DND-41 (cell line): ENCODE data around the gene PRG2.

Source experiments
- ATAC-seq: fragments of 200-7000 bp; cut with Tn5 transposase; 3 replicates; pipeline ENCODE4 v1.9.1; 2021; ENCODE audit warnings: low read depth; ENCODE audit not compliant: insufficient read depth
- DNase-seq: peaks from one replicate; pipeline ENCODE4 v3.0.0-alpha.2; 2020
- H2AFZ ChIP-seq: 2 replicates; pipeline ENCODE4 v1.6.0; 2012; ENCODE audit warnings: low read depth, low read length
- H3K27ac ChIP-seq: 2 replicates; pipeline ENCODE4 v1.5.1; 2012; ENCODE audit warnings: low read length, inconsistent platforms
- H3K27me3 ChIP-seq: fragments of 200-600 bp; sonication (generic); 2 replicates; pipeline ENCODE4 v1.6.0; 2012; ENCODE audit warnings: low read length, mild to moderate bottlenecking, inconsistent platforms; ENCODE audit not compliant: insufficient read depth, poor library complexity
- H3K36me3 ChIP-seq: 2 replicates; pipeline ENCODE4 v1.5.1; 2012; ENCODE audit warnings: low read length, inconsistent platforms; ENCODE audit not compliant: insufficient read depth
- H3K4me1 ChIP-seq: 2 replicates; pipeline ENCODE4 v1.5.1; 2012; ENCODE audit warnings: mild to moderate bottlenecking, low read length; ENCODE audit not compliant: insufficient read depth
- H3K4me2 ChIP-seq: 2 replicates; pipeline ENCODE4 v1.6.0; 2012; ENCODE audit warnings: mild to moderate bottlenecking, moderate library complexity, low read length, inconsistent platforms; ENCODE audit not compliant: insufficient read depth
- H3K4me3 ChIP-seq, 2 experiments: fragments of 200-600 bp in 1 of 2; shearing (Covaris generic) in 1 of 2; 2 replicates each; pipeline ENCODE4 v1.5.1; 2012 to 2016; ENCODE audit warnings: inconsistent platforms in 2 of 2, low read length in 2 of 2, mild to moderate bottlenecking in 2 of 2, low read depth in 1 of 2, moderate library complexity in 1 of 2
- H3K79me2 ChIP-seq: 2 replicates; pipeline ENCODE4 v1.6.0; 2012; ENCODE audit warnings: low read length, inconsistent platforms; ENCODE audit not compliant: insufficient read depth
- H3K9ac ChIP-seq: 2 replicates; pipeline ENCODE4 v1.6.0; 2012; ENCODE audit warnings: low read depth, mild to moderate bottlenecking, inconsistent platforms, low read length, moderate library complexity
- H3K9me3 ChIP-seq: 2 replicates; pipeline ENCODE4 v1.5.1; 2012; ENCODE audit warnings: low read length, moderate library complexity, mild to moderate bottlenecking, inconsistent platforms; ENCODE audit not compliant: insufficient read depth, severe bottlenecking
- H4K20me1 ChIP-seq: 2 replicates; pipeline ENCODE4 v1.6.0; 2012; ENCODE audit warnings: low read length; ENCODE audit not compliant: insufficient read depth
- EZH2 ChIP-seq: IDR thresholded peaks from 3 replicates; pipeline ENCODE4 v1.6.1; 2012; ENCODE audit warnings: borderline replicate concordance, low read depth, mild to moderate bottlenecking, moderate library complexity, low read length, inconsistent platforms; ENCODE audit not compliant: severe bottlenecking
- TF ChIP-seq, protein P1 (sequence below): IDR thresholded peaks from 2 replicates; pipeline ENCODE4 v1.5.1; 2012; ENCODE audit warnings: borderline replicate concordance, low read length, moderate library complexity, mild to moderate bottlenecking; ENCODE audit not compliant: poor library complexity, severe bottlenecking; ENCODE audit errors: extremely low read depth

The PRG2 gene

DNA sequence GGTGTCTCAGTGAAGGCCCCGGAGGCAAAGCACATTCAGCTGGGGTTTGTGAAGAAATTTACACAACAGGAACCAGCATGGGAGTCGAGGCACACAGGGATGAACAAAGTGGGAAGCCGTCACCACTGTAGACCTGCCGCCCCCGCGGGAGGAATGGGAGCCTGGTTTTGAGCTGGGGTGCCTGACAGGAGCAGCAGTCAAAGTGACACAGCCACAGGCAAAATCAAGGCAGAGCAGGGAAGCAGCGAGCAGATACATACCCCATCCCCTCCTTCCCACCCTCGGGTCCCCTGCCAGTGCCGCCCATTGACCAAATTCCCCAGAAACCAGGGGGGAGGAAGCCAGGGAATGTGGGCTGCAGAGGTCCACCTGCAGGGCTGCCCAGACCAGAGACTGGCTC, 31.5 kb downstream of the PRG2 start:
- Histone ChIP-seq H3K4me2 (no peak overlapping the region), H2AFZ (no peak overlapping the region), H3K36me3 (no peaks in the 10 kb centered on the region), H3K9ac (no peak overlapping the region), H4K20me1 (no peaks in the 10 kb centered on the region), H3K4me1 (no peaks in the 10 kb centered on the region), H3K4me3 (no peak overlapping the region), H3K79me2 (no peaks in the 10 kb centered on the region), H3K9me3 (no peaks in the 10 kb centered on the region), H3K27ac (no peak overlapping the region), H3K27me3 (peaks cover 14% of the 10 kb centered on the region)
- no peak for ATAC-seq
- TF ChIP-seq EZH2, result no peak
- TF ChIP-seq, protein P1, sequence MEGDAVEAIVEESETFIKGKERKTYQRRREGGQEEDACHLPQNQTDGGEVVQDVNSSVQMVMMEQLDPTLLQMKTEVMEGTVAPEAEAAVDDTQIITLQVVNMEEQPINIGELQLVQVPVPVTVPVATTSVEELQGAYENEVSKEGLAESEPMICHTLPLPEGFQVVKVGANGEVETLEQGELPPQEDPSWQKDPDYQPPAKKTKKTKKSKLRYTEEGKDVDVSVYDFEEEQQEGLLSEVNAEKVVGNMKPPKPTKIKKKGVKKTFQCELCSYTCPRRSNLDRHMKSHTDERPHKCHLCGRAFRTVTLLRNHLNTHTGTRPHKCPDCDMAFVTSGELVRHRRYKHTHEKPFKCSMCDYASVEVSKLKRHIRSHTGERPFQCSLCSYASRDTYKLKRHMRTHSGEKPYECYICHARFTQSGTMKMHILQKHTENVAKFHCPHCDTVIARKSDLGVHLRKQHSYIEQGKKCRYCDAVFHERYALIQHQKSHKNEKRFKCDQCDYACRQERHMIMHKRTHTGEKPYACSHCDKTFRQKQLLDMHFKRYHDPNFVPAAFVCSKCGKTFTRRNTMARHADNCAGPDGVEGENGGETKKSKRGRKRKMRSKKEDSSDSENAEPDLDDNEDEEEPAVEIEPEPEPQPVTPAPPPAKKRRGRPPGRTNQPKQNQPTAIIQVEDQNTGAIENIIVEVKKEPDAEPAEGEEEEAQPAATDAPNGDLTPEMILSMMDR, result no peak
- no peak for DNase-seq

DNA sequence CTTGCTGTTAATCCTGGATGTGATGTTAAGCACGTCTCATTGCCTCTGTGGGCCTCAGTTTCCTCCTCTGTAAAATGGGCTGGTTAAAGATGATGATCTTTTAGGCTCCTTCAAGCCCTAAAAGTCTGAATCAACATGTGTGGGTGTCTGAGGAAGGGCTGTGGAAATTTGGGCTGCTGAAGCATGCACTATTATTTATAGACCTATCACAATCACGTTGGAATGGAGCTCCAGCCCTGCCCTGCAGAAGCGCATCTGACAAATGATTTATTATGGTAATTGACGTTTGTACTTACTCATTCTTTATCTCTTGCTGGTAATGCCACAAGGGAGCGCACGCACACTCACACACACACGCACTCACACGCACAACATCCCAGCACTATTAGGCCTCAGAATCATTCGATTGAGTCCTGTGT, 31.9 kb downstream of the PRG2 start:
- no peaks in the 10 kb centered on the region for H3K36me3 ChIP-seq
- no peaks in the 10 kb centered on the region for H3K4me1 ChIP-seq
- ATAC-seq (no peak), DNase-seq (no peak)
- no peak overlapping the region for H3K27ac ChIP-seq
- no peak overlapping the region for H2AFZ ChIP-seq
- TF ChIP-seq, protein P1, result no peak
- TF ChIP-seq EZH2, result no peak
- no peaks in the 10 kb centered on the region for H4K20me1 ChIP-seq
- no peak overlapping the region for H3K9ac ChIP-seq
- H3K4me2 ChIP-seq, result no peak overlapping the region
- peaks cover 14% of the 10 kb centered on the region for H3K27me3 ChIP-seq
- H3K9me3 ChIP-seq, result no peaks in the 10 kb centered on the region
- H3K4me3 ChIP-seq, result no peak overlapping the region
- no peaks in the 10 kb centered on the region for H3K79me2 ChIP-seq

DNA sequence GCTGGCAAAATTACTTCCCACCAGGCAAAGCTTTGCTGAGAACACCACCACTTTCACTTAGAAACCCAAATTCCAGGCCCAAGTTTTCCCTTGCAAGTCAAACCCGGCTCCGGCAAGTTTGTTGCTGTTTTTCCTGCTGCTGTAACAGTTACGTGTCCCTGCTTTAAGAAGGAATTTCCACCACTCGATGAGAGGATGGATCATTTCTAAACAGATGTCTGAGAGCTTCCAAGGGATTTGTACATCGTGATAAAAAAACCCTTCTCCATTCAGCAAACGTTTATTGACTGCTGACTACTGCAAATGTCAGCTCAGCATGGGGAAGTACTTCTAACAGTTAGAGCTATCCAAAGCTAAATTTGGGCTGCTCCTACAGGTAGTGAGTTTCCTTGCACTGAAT, 32.6 kb downstream of the PRG2 start:
- DNase-seq (no peak), ATAC-seq (no peak)
- H3K36me3 ChIP-seq, result no peaks in the 10 kb centered on the region
- H4K20me1 ChIP-seq, result no peaks in the 10 kb centered on the region
- H3K9me3 ChIP-seq, result no peaks in the 10 kb centered on the region
- H3K4me2 ChIP-seq, result no peak overlapping the region
- H3K27me3 ChIP-seq, result peaks cover 21% of the 10 kb centered on the region
- no peak overlapping the region for H3K9ac ChIP-seq
- H3K4me3 ChIP-seq, result no peak overlapping the region
- no peaks in the 10 kb centered on the region for H3K79me2 ChIP-seq
- no peak overlapping the region for H3K27ac ChIP-seq
- H2AFZ ChIP-seq, result no peak overlapping the region
- no peaks in the 10 kb centered on the region for H3K4me1 ChIP-seq
- TF ChIP-seq EZH2, result no peak
- TF ChIP-seq, protein P1, result no peak

DNA sequence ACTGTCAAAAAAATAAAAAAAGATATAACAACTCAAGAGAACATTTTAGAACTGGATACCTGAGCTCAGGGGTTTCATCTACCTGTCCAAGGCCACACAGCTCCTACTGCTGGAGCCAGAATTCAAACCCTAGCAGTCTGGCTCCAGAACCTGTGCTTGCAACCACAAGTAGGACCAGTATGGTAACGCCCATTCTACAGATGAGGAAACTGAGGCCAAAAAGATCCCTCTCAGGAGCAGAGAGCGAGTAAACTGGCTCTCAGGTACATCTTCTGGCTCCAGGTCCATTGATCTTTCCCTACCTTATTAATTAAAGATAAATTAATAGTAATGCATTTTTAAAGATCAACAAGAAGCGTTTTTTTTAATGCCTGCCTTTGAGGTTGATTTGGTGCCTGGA, 33.1 kb downstream of the PRG2 start:
- H3K79me2 ChIP-seq, result no peaks in the 10 kb centered on the region
- peaks cover 25% of the 10 kb centered on the region for H3K27me3 ChIP-seq
- no peak overlapping the region for H3K4me2 ChIP-seq
- no peak overlapping the region for H2AFZ ChIP-seq
- H3K9ac ChIP-seq, result no peak overlapping the region
- no peaks in the 10 kb centered on the region for H3K4me1 ChIP-seq
- TF ChIP-seq EZH2, result no peak
- TF ChIP-seq, protein P1, result no peak
- H3K4me3 ChIP-seq, result no peak overlapping the region
- H3K36me3 ChIP-seq, result no peaks in the 10 kb centered on the region
- no peaks in the 10 kb centered on the region for H3K9me3 ChIP-seq
- no peak overlapping the region for H3K27ac ChIP-seq
- ATAC-seq, result no peak
- no peak for DNase-seq
- H4K20me1 ChIP-seq, result no peaks in the 10 kb centered on the region
